ENCODE data around the gene UGT2A1.
A peak's percentile ranks its signal among the peaks of the same experiment; 100 is the strongest.

The UGT2A1 gene

DNA sequence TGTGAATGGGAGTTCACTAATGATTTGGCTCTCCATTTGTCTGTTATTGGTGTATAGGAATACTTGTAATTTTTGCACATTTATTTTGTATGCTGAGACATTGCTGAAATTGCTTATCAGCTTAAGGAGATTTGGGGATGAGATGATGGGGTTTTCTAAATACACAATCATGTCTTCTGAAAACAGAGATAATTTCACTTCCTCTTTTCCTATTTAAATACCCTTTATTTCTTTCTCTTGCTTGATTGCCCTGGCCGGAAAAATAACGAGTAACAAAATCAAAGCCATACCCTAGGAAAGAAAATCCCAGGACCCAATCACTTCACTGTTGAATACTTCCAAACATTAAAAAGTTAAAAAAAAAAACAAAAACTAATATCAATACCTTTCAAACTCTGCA is 89.6 kb downstream of the UGT2A1 start:
- DNase-seq (ENCODE audit: low read depth) = no peak
- TF ChIP-seq, protein P1, sequence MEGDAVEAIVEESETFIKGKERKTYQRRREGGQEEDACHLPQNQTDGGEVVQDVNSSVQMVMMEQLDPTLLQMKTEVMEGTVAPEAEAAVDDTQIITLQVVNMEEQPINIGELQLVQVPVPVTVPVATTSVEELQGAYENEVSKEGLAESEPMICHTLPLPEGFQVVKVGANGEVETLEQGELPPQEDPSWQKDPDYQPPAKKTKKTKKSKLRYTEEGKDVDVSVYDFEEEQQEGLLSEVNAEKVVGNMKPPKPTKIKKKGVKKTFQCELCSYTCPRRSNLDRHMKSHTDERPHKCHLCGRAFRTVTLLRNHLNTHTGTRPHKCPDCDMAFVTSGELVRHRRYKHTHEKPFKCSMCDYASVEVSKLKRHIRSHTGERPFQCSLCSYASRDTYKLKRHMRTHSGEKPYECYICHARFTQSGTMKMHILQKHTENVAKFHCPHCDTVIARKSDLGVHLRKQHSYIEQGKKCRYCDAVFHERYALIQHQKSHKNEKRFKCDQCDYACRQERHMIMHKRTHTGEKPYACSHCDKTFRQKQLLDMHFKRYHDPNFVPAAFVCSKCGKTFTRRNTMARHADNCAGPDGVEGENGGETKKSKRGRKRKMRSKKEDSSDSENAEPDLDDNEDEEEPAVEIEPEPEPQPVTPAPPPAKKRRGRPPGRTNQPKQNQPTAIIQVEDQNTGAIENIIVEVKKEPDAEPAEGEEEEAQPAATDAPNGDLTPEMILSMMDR (IDR thresholded peaks at IDR 0.05; ENCODE audit: low read depth, low read length) = no peak
- TF ChIP-seq POLR2A (IDR thresholded peaks at IDR 0.05; ENCODE audit: extremely low read depth, insufficient read length) (no peak), MYC (IDR thresholded peaks at IDR 0.05; ENCODE audit: low read depth, low read length) (no peak)
- TF ChIP-seq, protein P2, sequence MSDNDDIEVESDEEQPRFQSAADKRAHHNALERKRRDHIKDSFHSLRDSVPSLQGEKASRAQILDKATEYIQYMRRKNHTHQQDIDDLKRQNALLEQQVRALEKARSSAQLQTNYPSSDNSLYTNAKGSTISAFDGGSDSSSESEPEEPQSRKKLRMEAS (IDR thresholded peaks at IDR 0.05; ENCODE audit: low read depth, low read length) = no peak
- H3K4me3 ChIP-seq (ENCODE audit: low read depth, low read length) = no peak overlapping the region

DNA sequence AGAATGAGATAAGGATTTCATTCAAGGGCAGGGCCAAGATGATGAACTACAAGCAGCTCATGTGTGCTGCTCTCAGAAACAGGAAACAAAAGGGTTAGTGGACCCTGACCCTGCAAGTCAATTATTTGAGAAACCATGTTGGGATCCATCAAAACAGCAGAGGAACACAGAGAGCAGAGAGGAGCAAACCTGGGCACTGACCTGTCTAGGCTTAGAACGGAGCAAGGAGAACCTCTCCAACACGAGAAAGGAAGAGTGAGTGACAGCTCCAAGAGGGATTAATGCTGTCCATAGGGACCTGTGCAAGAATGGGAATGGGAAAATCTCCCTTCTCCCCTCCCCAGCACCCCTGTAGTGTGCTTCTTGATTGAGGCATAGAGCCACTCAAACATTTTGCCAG is 103.4 kb downstream of the UGT2A1 start:
- TF ChIP-seq MYC (IDR thresholded peaks at IDR 0.05; ENCODE audit: low read depth, low read length) (no peak), POLR2A (IDR thresholded peaks at IDR 0.05; ENCODE audit: extremely low read depth, insufficient read length) (no peak)
- TF ChIP-seq, protein P2 (IDR thresholded peaks at IDR 0.05; ENCODE audit: low read depth, low read length) = no peak
- TF ChIP-seq, protein P1 (IDR thresholded peaks at IDR 0.05; ENCODE audit: low read depth, low read length) = no peak
- H3K4me3 ChIP-seq (ENCODE audit: low read depth, low read length) = no peak overlapping the region
- no peak for DNase-seq (ENCODE audit: low read depth)

DNA sequence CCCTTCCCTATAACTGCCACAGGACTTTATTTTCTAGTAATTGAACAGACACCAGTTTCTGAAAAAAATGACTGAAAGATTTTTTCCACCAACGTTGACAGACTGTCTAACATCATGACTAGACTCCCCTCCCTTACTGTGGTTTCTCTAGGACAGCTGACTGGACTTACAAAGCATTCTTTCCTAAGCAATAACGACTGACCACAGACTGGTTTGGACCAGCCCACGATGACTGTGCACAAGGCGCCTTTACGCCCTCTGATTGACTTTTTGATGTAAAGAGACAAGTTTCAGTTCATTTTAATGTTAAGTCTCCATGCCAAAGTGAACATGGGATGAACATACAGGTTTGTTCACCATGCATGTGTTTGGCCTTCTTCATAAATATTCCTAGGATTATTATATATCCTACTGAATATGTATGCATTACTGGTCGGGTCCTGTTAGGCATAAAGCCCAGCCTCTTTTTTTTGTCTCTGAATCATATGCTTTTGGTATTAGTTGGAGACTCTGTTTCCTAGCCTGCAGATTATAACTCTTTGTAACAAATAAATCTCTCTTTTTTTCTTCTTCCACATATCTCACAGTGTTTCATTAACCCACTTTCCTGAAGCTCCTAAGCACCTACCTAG is 106.8 kb downstream of the UGT2A1 start:
- no peak overlapping the region for H3K4me3 ChIP-seq (ENCODE audit: low read depth, low read length)
- peak; percentile 78 for DNase-seq (ENCODE audit: low read depth)
- no peak for TF ChIP-seq POLR2A (IDR thresholded peaks at IDR 0.05; ENCODE audit: extremely low read depth, insufficient read length)
- TF ChIP-seq, protein P2 (IDR thresholded peaks at IDR 0.05; ENCODE audit: low read depth, low read length) = 0 out of 2 replicates have a peak, but pooled peaks have one; percentile 24
- TF ChIP-seq, protein P1 (IDR thresholded peaks at IDR 0.05; ENCODE audit: low read depth, low read length) = no peak
- TF ChIP-seq MYC (IDR thresholded peaks at IDR 0.05; ENCODE audit: low read depth, low read length) = 0 out of 2 replicates have a peak, but pooled peaks have one; percentile 13

Data from NB4 (cell line).